ENCODE data around the gene ZNF438. TPM values are rescaled to one million over a fixed set of nuclear protein-coding genes. Genes with fewer than 3 reads are reported as not detected.

The ZNF438 gene
- total and polyA plus RNA-seq, 7 experiments from 2014 or later: 3.9 to 9.4 (median 4.2) TPM

DNA sequence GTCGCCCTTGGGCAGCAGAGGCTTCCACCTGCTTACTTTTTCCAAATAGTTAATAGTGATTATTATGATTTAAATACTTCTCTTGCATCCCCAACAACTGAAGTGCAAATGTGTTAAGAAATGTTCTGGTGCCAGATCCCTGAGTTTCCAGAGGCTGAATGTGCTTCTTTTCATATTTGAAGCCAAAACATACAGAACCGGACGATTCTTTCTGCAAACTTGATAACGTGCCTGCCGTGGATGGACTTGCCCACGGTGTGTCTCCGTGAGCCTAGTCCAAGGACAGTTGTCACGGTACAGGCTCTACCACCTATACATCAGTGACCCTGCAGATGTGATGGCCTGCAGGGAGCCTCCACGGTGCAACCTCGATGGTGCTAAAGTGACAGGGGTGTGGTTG lies 203.5 kb downstream of the ZNF438 start:
- H3K36me3 Mint-ChIP-seq: peaks cover 0 to 6% (median 0%) of the 10 kb centered on the region in 5 donors
- Histone ChIP-seq H3K4me1 (ENCODE audit: control insufficient read depth in 2 of 2, insufficient read depth in 2 of 2, low read length in 2 of 2) (no peaks in the 10 kb centered on the region), H3K9me3 (ENCODE audit: control insufficient read depth in 2 of 3, low read length in 3 of 3) (no peaks in the 10 kb centered on the region), H3K4me3 (ENCODE audit: low read length) (no peak overlapping the region), H3K36me3 (ENCODE audit: control insufficient read depth in 2 of 3, insufficient read depth in 3 of 3, low read length in 3 of 3) (no peaks in the 10 kb centered on the region), H3K27me3 (ENCODE audit: control insufficient read depth in 2 of 2, insufficient read depth in 2 of 2, low read length in 2 of 2) (no peaks in the 10 kb centered on the region), H3K27ac (ENCODE audit: low read depth, low read length) (no peak overlapping the region)
- ATAC-seq (no peak), DNase-seq (no peak)
- CTCF ChIA-PET: no interaction called here
- H3K9me3 Mint-ChIP-seq: peaks cover 0 to 8% (median 0%) of the 10 kb centered on the region in 11 donors
- POLR2A ChIA-PET: no interaction called here
- peaks cover 0 to 1% (median 0%) of the 10 kb centered on the region in 7 donors for H3K4me1 Mint-ChIP-seq
- intact Hi-C loops (cut with micrococcal nuclease): no loop called here
- peaks cover 0 to 4% (median 0%) of the 10 kb centered on the region in 5 donors for H3K27me3 Mint-ChIP-seq
- no peak overlapping the region for H3K27ac Mint-ChIP-seq
- H3K4me3 Mint-ChIP-seq: no peak overlapping the region

DNA sequence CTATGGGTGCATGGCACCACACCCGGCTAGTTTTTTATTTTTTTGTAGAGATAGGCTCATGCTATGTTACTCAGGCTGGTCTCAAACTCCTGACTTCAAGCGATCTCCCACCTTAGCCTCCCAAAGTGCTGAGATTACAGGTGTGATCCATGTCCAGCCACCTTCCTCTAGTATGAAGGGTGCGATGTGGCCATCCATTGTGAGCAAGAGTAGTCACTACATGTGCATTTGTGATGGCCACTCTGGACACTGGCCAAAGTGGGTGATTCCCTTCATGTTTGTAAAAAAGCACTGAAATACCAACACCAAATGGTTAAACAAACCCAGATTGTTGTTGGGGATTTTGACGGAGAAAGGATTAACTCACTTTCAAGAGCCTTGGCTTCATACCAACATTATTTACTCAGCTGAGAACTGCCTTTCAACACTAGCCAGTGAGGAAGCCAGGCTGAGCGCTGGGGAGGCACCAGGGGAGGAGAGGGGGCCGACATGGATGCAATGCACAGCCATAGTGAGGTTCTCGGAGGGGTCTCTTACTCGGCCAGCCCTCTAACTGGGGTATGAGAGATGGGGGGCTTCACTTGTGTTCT lies 204.0 kb downstream of the ZNF438 start:
- POLR2A ChIA-PET: no interaction called here
- intact Hi-C loops (cut with micrococcal nuclease): no loop called here
- Histone ChIP-seq H3K4me1 (ENCODE audit: control insufficient read depth in 2 of 2, insufficient read depth in 2 of 2, low read length in 2 of 2) (no peaks in the 10 kb centered on the region), H3K36me3 (ENCODE audit: control insufficient read depth in 2 of 3, insufficient read depth in 3 of 3, low read length in 3 of 3) (no peaks in the 10 kb centered on the region), H3K4me3 (ENCODE audit: low read length) (no peak overlapping the region), H3K27ac (ENCODE audit: low read depth, low read length) (no peak overlapping the region), H3K27me3 (ENCODE audit: control insufficient read depth in 2 of 2, insufficient read depth in 2 of 2, low read length in 2 of 2) (no peaks in the 10 kb centered on the region), H3K9me3 (ENCODE audit: control insufficient read depth in 2 of 3, low read length in 3 of 3) (no peaks in the 10 kb centered on the region)
- ATAC-seq: no peak
- no peak overlapping the region for H3K27ac Mint-ChIP-seq
- no peak for DNase-seq
- H3K4me1 Mint-ChIP-seq: peaks cover 0 to 1% (median 0%) of the 10 kb centered on the region in 7 donors
- peaks cover 0 to 6% (median 0%) of the 10 kb centered on the region in 5 donors for H3K36me3 Mint-ChIP-seq
- H3K9me3 Mint-ChIP-seq: peaks cover 0 to 8% (median 0%) of the 10 kb centered on the region in 11 donors
- H3K4me3 Mint-ChIP-seq: no peak overlapping the region
- CTCF ChIA-PET: no interaction called here
- H3K27me3 Mint-ChIP-seq: peaks cover 0 to 4% (median 0%) of the 10 kb centered on the region in 5 donors

DNA sequence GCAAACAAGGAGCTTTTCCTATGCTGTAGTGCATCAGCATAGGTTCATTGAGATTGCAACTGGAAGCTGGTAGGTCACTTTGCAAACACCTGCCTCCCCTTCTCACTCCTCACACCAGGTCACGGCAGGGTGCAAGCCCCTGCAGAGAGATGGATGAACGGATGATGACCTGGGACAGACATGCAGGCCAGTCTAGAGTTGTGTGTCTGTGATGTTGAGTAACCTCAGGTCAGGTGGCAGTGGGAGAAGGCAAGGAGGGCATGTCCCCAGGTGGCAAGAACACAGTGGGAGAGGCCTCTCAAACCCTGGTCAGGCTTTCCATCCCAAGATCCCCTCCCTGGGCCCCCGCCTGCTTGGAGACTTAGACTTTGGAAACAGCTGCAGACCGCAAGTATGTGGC lies 205.0 kb downstream of the ZNF438 start:
- Histone ChIP-seq H3K27ac (ENCODE audit: low read depth, low read length) (no peak overlapping the region), H3K36me3 (ENCODE audit: control insufficient read depth in 2 of 3, insufficient read depth in 3 of 3, low read length in 3 of 3) (no peaks in the 10 kb centered on the region), H3K4me1 (ENCODE audit: control insufficient read depth in 2 of 2, insufficient read depth in 2 of 2, low read length in 2 of 2) (no peaks in the 10 kb centered on the region), H3K4me3 (ENCODE audit: low read length) (no peak overlapping the region), H3K27me3 (ENCODE audit: control insufficient read depth in 2 of 2, insufficient read depth in 2 of 2, low read length in 2 of 2) (no peaks in the 10 kb centered on the region), H3K9me3 (ENCODE audit: control insufficient read depth in 2 of 3, low read length in 3 of 3) (no peaks in the 10 kb centered on the region)
- DNase-seq (no peak), ATAC-seq (no peak)
- intact Hi-C loops (cut with micrococcal nuclease): no loop called here
- H3K9me3 Mint-ChIP-seq: peaks cover 0 to 8% (median 0%) of the 10 kb centered on the region in 11 donors
- H3K4me1 Mint-ChIP-seq: peaks cover 0 to 4% (median 0%) of the 10 kb centered on the region in 7 donors
- H3K27ac Mint-ChIP-seq: no peak overlapping the region
- H3K4me3 Mint-ChIP-seq: no peak overlapping the region
- CTCF ChIA-PET: interaction anchor here (0.6 kb wide), 1 partner anchor 480 kb away, joined by 3 read pairs; no protein-coding TSS in a partner anchor
- H3K36me3 Mint-ChIP-seq: peaks cover 0 to 6% (median 0%) of the 10 kb centered on the region in 5 donors
- POLR2A ChIA-PET: interaction anchor here (0.6 kb wide), 1 partner anchor 42 kb away, joined by 3 read pairs; no protein-coding TSS in a partner anchor
- peaks cover 0 to 4% (median 0%) of the 10 kb centered on the region in 5 donors for H3K27me3 Mint-ChIP-seq

DNA sequence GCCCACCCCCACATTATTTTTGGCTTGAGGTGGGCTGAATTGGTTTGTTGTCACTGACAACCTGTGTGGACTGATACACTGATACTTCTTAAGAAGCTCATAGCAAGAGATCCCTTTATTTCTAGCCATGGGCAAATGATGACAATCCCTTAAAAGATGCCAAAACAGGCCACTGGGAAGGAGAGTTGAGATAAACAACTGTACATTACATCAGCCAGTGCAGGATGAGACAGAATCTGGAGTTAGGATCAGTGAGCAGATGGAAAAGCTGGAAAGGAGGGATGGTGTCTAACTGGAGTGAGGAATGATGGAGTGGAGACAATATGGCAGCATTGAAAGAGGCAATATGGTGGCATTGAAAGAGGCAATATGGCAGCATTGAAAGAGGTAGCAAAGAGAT lies 206.2 kb downstream of the ZNF438 start:
- intact Hi-C loops (cut with micrococcal nuclease): no loop called here
- Histone ChIP-seq H3K4me1 (ENCODE audit: control insufficient read depth in 2 of 2, insufficient read depth in 2 of 2, low read length in 2 of 2) (no peaks in the 10 kb centered on the region), H3K36me3 (ENCODE audit: control insufficient read depth in 2 of 3, insufficient read depth in 3 of 3, low read length in 3 of 3) (no peaks in the 10 kb centered on the region), H3K4me3 (ENCODE audit: low read length) (no peak overlapping the region), H3K27me3 (ENCODE audit: control insufficient read depth in 2 of 2, insufficient read depth in 2 of 2, low read length in 2 of 2) (no peaks in the 10 kb centered on the region), H3K27ac (ENCODE audit: low read depth, low read length) (no peak overlapping the region), H3K9me3 (ENCODE audit: control insufficient read depth in 2 of 3, low read length in 3 of 3) (no peaks in the 10 kb centered on the region)
- H3K36me3 Mint-ChIP-seq: peaks cover 0 to 6% (median 0%) of the 10 kb centered on the region in 5 donors
- peaks cover 0 to 4% (median 0%) of the 10 kb centered on the region in 5 donors for H3K27me3 Mint-ChIP-seq
- peaks cover 0 to 8% (median 0%) of the 10 kb centered on the region in 11 donors for H3K9me3 Mint-ChIP-seq
- POLR2A ChIA-PET: no interaction called here
- no peak overlapping the region for H3K4me3 Mint-ChIP-seq
- ATAC-seq (no peak), DNase-seq (no peak)
- H3K4me1 Mint-ChIP-seq: peaks cover 0 to 10% (median 6%) of the 10 kb centered on the region in 7 donors
- H3K27ac Mint-ChIP-seq: no peak overlapping the region
- CTCF ChIA-PET: no interaction called here

DNA sequence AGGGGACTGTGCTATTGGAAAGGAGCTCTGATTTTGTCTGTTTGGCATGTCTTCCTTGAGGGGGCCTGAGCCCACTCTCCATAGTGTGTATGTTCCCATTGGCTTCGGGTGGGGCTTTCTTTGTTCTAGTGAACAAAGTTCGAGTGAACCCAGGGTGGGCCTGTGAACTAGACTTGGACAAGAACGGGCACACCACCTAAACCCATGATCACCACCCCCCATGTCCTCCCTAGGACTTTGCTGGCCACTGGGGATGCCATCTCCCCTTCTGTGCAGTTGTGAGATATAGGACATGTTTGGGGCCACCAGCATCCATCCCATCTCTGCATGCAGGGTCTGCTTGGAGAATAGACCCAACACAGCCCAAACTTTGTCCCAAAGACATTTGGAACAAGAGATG lies 206.6 kb downstream of the ZNF438 start:
- Histone ChIP-seq H3K27ac (ENCODE audit: low read depth, low read length) (no peak overlapping the region), H3K4me3 (ENCODE audit: low read length) (no peak overlapping the region), H3K9me3 (ENCODE audit: control insufficient read depth in 2 of 3, low read length in 3 of 3) (no peaks in the 10 kb centered on the region), H3K4me1 (ENCODE audit: control insufficient read depth in 2 of 2, insufficient read depth in 2 of 2, low read length in 2 of 2) (no peaks in the 10 kb centered on the region), H3K36me3 (ENCODE audit: control insufficient read depth in 2 of 3, insufficient read depth in 3 of 3, low read length in 3 of 3) (no peaks in the 10 kb centered on the region), H3K27me3 (ENCODE audit: control insufficient read depth in 2 of 2, insufficient read depth in 2 of 2, low read length in 2 of 2) (no peaks in the 10 kb centered on the region)
- H3K4me3 Mint-ChIP-seq: no peak overlapping the region
- intact Hi-C loops (cut with micrococcal nuclease): no loop called here
- peaks cover 0 to 4% (median 0%) of the 10 kb centered on the region in 5 donors for H3K27me3 Mint-ChIP-seq
- H3K27ac Mint-ChIP-seq: no peak overlapping the region
- H3K4me1 Mint-ChIP-seq: peaks cover 0 to 15% (median 11%) of the 10 kb centered on the region in 7 donors
- DNase-seq (no peak), ATAC-seq (no peak)
- POLR2A ChIA-PET: no interaction called here
- H3K9me3 Mint-ChIP-seq: peaks cover 0 to 8% (median 0%) of the 10 kb centered on the region in 11 donors
- CTCF ChIA-PET: no interaction called here
- H3K36me3 Mint-ChIP-seq: peaks cover 0 to 6% (median 0%) of the 10 kb centered on the region in 5 donors

DNA sequence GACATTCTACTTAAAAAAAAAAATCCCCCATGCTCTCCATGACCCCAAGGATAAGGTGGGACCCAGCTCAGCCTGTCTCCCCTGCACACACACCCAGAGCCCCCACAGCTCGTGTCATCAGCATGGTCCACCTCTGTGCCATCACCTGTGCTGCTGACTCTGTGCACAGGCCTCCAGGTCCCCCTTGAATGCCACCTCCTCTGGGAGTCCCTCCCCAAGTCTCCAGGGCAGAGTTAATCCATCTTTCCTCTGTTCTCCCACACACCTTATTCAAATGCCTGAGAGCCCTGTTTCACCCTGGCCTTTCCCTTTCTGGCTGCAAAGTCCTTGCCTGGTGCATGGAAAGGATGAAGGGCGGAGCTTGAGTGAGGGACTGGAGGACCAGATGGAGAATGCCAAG lies 208.0 kb downstream of the ZNF438 start:
- ChIA-PET CTCF (no interaction called here), POLR2A (interaction anchor here (0.7 kb wide), 1 partner anchor 11 kb away, joined by 3 read pairs; no protein-coding TSS in a partner anchor)
- peaks cover 0 to 6% (median 0%) of the 10 kb centered on the region in 5 donors for H3K36me3 Mint-ChIP-seq
- intact Hi-C loops (cut with micrococcal nuclease): no loop called here
- Histone ChIP-seq H3K9me3 (ENCODE audit: control insufficient read depth in 2 of 3, low read length in 3 of 3) (no peaks in the 10 kb centered on the region), H3K4me1 (ENCODE audit: control insufficient read depth in 2 of 2, insufficient read depth in 2 of 2, low read length in 2 of 2) (no peaks in the 10 kb centered on the region), H3K4me3 (ENCODE audit: low read length) (no peak overlapping the region), H3K27ac (ENCODE audit: low read depth, low read length) (no peak overlapping the region), H3K36me3 (ENCODE audit: control insufficient read depth in 2 of 3, insufficient read depth in 3 of 3, low read length in 3 of 3) (no peaks in the 10 kb centered on the region), H3K27me3 (ENCODE audit: control insufficient read depth in 2 of 2, insufficient read depth in 2 of 2, low read length in 2 of 2) (no peaks in the 10 kb centered on the region)
- peaks cover 0 to 20% (median 15%) of the 10 kb centered on the region in 7 donors for H3K4me1 Mint-ChIP-seq
- peaks cover 0 to 8% (median 0%) of the 10 kb centered on the region in 11 donors for H3K9me3 Mint-ChIP-seq
- peaks cover 0 to 4% (median 0%) of the 10 kb centered on the region in 5 donors for H3K27me3 Mint-ChIP-seq
- DNase-seq (no peak), ATAC-seq (no peak)
- no peak overlapping the region for H3K4me3 Mint-ChIP-seq
- no peak overlapping the region for H3K27ac Mint-ChIP-seq

Measured in naive thymus-derived CD4-positive, alpha-beta T cell (primary cell).